Measurements from ENCODE around the gene PMM1.

The PMM1 gene

DNA sequence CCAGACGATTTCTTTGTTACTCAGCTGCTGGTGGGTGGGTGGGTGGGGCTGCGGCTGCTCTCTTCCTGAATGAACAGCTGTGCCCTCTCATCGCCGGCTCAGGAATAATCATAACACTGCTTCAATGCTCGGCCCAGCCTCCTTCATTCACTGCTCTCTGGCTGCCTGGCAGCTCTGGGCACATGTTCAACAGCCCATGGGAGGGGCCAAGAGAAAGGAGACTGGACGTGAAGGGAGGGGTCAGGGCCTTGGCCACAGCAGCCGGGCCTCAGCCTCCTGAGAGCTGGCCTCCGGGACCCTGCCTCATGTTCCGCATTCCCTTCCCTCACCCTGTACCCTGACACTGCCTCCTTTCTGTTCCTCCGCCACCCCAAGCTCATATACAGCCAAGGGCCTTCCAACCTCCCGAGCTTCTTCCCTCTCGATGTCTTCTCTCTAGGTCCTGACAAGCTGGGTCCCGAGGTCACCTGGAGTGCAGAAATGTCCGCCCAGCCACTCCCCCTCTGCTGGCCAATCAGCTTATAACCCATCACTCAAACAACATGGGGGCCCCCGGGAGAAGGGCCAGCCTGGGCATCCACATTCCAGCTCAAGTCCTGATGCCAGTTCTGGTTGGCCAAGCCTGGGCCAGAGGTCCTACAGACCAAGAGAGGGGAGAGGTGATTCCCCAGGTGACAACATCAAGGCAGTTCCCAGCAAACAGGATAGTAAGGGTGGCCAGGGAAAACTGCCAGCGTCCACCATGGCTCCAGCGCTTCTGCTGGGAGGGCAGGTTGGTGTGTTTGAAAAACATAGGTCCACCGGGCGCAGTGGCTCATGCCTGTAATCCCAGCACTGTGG is 32.0 kb downstream of the PMM1 start:
- Histone ChIP-seq H3K4me2 (ENCODE audit: low read depth, low read length, poor library complexity, severe bottlenecking) (no peak overlapping the region), H3K36me3 (ENCODE audit: low read length) (no peaks in the 10 kb centered on the region), H3K79me2 (ENCODE audit: insufficient read depth, low read length) (no peaks in the 10 kb centered on the region), H3K9ac (ENCODE audit: low read length) (no peak overlapping the region), H3K9me2 (replicated peaks; ENCODE audit: insufficient read depth, low read length) (no peaks in the 10 kb centered on the region), H3K4me3 (ENCODE audit: insufficient read depth, low read length, poor library complexity, severe bottlenecking) (no peak overlapping the region), H3K27ac (ENCODE audit: low read depth, low read length) (no peak overlapping the region), H4K20me1 (ENCODE audit: low read depth, low read length) (no peaks in the 10 kb centered on the region), H3K27me3 (ENCODE audit: low read length) (no peaks in the 10 kb centered on the region), H2AFZ (ENCODE audit: low read depth, low read length, severe bottlenecking) (no peak overlapping the region), H3F3A (ENCODE audit: insufficient read depth) (no peaks in the 10 kb centered on the region), H3K9me3 (ENCODE audit: insufficient read depth, low read length) (no peaks in the 10 kb centered on the region)
- TF ChIP-seq, protein P1, sequence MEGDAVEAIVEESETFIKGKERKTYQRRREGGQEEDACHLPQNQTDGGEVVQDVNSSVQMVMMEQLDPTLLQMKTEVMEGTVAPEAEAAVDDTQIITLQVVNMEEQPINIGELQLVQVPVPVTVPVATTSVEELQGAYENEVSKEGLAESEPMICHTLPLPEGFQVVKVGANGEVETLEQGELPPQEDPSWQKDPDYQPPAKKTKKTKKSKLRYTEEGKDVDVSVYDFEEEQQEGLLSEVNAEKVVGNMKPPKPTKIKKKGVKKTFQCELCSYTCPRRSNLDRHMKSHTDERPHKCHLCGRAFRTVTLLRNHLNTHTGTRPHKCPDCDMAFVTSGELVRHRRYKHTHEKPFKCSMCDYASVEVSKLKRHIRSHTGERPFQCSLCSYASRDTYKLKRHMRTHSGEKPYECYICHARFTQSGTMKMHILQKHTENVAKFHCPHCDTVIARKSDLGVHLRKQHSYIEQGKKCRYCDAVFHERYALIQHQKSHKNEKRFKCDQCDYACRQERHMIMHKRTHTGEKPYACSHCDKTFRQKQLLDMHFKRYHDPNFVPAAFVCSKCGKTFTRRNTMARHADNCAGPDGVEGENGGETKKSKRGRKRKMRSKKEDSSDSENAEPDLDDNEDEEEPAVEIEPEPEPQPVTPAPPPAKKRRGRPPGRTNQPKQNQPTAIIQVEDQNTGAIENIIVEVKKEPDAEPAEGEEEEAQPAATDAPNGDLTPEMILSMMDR (IDR thresholded peaks at IDR 0.05; ENCODE audit: insufficient read depth, low read length, poor library complexity, severe bottlenecking) = no peak
- no peak for TF ChIP-seq EZH2phosphoT487 (conservative IDR thresholded peaks at IDR 0.05; ENCODE audit: low read length)

DNA sequence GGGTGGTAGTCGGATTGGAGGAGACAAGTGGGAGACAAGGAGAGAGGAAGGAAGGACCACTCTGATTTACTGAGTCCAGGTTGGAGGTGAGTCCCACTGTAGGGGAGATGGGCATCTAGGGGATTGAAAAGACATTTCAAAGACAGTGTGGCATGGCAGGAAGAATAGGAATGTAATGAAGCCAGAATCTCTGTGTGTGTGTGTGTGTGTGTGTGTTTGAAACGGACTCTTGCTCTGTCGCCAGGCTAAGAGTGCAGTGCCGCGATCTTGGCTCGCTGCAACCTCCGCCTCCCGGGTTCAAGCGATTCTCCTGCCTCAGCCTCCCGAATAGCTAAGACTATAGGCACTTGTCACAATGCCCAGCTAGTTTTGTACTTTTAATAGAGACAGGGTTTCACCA is 33.1 kb downstream of the PMM1 start:
- Histone ChIP-seq H3F3A (ENCODE audit: insufficient read depth) (no peaks in the 10 kb centered on the region), H4K20me1 (ENCODE audit: low read depth, low read length) (no peaks in the 10 kb centered on the region), H3K4me2 (ENCODE audit: low read depth, low read length, poor library complexity, severe bottlenecking) (no peak overlapping the region), H2AFZ (ENCODE audit: low read depth, low read length, severe bottlenecking) (no peak overlapping the region), H3K9me2 (replicated peaks; ENCODE audit: insufficient read depth, low read length) (no peaks in the 10 kb centered on the region), H3K9me3 (ENCODE audit: insufficient read depth, low read length) (no peaks in the 10 kb centered on the region), H3K9ac (ENCODE audit: low read length) (no peak overlapping the region), H3K79me2 (ENCODE audit: insufficient read depth, low read length) (no peaks in the 10 kb centered on the region), H3K27me3 (ENCODE audit: low read length) (no peaks in the 10 kb centered on the region), H3K27ac (ENCODE audit: low read depth, low read length) (no peak overlapping the region), H3K4me3 (ENCODE audit: insufficient read depth, low read length, poor library complexity, severe bottlenecking) (no peak overlapping the region), H3K36me3 (ENCODE audit: low read length) (no peaks in the 10 kb centered on the region)
- no peak for TF ChIP-seq EZH2phosphoT487 (conservative IDR thresholded peaks at IDR 0.05; ENCODE audit: low read length)
- TF ChIP-seq, protein P1 (IDR thresholded peaks at IDR 0.05; ENCODE audit: insufficient read depth, low read length, poor library complexity, severe bottlenecking) = no peak

DNA sequence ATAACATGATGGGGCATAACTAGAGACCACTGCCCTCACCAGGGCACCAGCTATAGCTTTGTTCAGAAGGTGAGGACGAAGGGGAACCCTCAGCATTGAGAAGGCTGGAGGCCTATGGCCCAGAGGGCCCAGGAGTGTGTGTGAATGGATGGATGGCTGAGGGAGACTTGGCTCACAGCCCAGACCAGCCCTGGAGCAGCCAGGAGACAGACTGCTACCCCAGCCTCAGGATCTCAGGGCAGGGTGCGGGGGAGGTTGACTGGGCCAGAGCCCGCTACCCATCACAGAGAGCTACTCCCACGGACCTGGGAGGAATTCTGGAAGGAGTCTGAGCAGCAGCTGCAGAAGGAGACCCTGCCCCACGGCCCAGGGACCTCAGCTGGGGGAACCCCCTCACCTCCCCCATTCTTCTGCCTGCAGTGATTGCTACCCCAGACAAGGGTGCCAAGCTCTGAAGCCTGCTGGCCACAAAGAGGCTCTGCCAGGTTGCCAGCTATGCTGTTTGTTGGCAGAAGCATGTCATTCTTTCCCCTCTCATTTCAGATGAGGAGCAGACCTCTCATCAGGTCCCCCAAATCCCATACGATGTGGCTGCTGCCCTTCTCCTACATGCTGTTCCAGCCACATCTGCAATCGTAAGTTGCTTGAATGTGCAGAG is 34.2 kb downstream of the PMM1 start:
- H3K9me3 ChIP-seq (ENCODE audit: insufficient read depth, low read length) = no peaks in the 10 kb centered on the region
- no peaks in the 10 kb centered on the region for H3K36me3 ChIP-seq (ENCODE audit: low read length)
- no peaks in the 10 kb centered on the region for H3K79me2 ChIP-seq (ENCODE audit: insufficient read depth, low read length)
- no peak overlapping the region for H2AFZ ChIP-seq (ENCODE audit: low read depth, low read length, severe bottlenecking)
- no peaks in the 10 kb centered on the region for H4K20me1 ChIP-seq (ENCODE audit: low read depth, low read length)
- no peak overlapping the region for H3K4me3 ChIP-seq (ENCODE audit: insufficient read depth, low read length, poor library complexity, severe bottlenecking)
- no peak overlapping the region for H3K9ac ChIP-seq (ENCODE audit: low read length)
- no peak overlapping the region for H3K27ac ChIP-seq (ENCODE audit: low read depth, low read length)
- no peaks in the 10 kb centered on the region for H3K27me3 ChIP-seq (ENCODE audit: low read length)
- H3K9me2 ChIP-seq (replicated peaks; ENCODE audit: insufficient read depth, low read length) = no peaks in the 10 kb centered on the region
- no peak for TF ChIP-seq EZH2phosphoT487 (conservative IDR thresholded peaks at IDR 0.05; ENCODE audit: low read length)
- TF ChIP-seq, protein P1 (IDR thresholded peaks at IDR 0.05; ENCODE audit: insufficient read depth, low read length, poor library complexity, severe bottlenecking) = no peak
- H3F3A ChIP-seq (ENCODE audit: insufficient read depth) = no peaks in the 10 kb centered on the region
- H3K4me2 ChIP-seq (ENCODE audit: low read depth, low read length, poor library complexity, severe bottlenecking) = no peak overlapping the region

Data from SU-DHL-6 (cell line).